GM19238 (cell line): Measurements from ENCODE around the gene RGS7.
"Not testable (repeated sequence)": the region's sequence is repeated elsewhere in the genome, so short reads cannot be mapped to it uniquely, and the experiment has no call there.

Source experiments
- DNase-seq: peaks from one replicate; pipeline ENCODE4 v3.0.0; 2011; ENCODE audit warnings: low spot score; ENCODE audit not compliant: insufficient read length

RGS7 gene

GRCh38 chr1:240927821-240928220 is 429.2 kb downstream of the RGS7 start:
- no peak for DNase-seq

GRCh38 chr1:240925273-240925672 is 431.7 kb downstream of the RGS7 start:
- DNase-seq, result no peak

GRCh38 chr1:240917976-240918375 is 439.0 kb downstream of the RGS7 start:
- DNase-seq, result no peak

GRCh38 chr1:240914506-240914905 is 442.5 kb downstream of the RGS7 start:
- DNase-seq, result no peak

GRCh38 chr1:240912821-240913220 is 444.2 kb downstream of the RGS7 start:
- DNase-seq, result no peak

GRCh38 chr1:240909701-240910457 is 447.1 kb downstream of the RGS7 start:
- no peak for DNase-seq

GRCh38 chr1:240906477-240906876 is 450.5 kb downstream of the RGS7 start:
- DNase-seq, result no peak

- DNase-seq, result no peak
These were observed 451.7 kb downstream of the RGS7 start for GRCh38 chr1:240905225-240905765.

GRCh38 chr1:240895424-240895823 is 461.6 kb downstream of the RGS7 start:
- DNase-seq, result not testable (repeated sequence)

GRCh38 chr1:240888787-240889048 is 468.3 kb downstream of the RGS7 start:
- DNase-seq, result no peak

GRCh38 chr1:240888039-240888786 is 468.8 kb downstream of the RGS7 start:
- DNase-seq, result peak; percentile 2

- no peak for DNase-seq
These were observed 473.5 kb downstream of the RGS7 start for GRCh38 chr1:240883490-240883889.

- not testable (repeated sequence) for DNase-seq
These were observed 474.2 kb downstream of the RGS7 start for GRCh38 chr1:240882656-240883308.

- no peak for DNase-seq
These were observed 478.4 kb downstream of the RGS7 start for GRCh38 chr1:240878631-240879030.

- no peak for DNase-seq
These were observed 479.4 kb downstream of the RGS7 start for GRCh38 chr1:240877605-240878004.

GRCh38 chr1:240876071-240876470 is 480.9 kb downstream of the RGS7 start:
- no peak for DNase-seq

- DNase-seq, result no peak
These were observed 487.9 kb downstream of the RGS7 start for GRCh38 chr1:240869071-240869470.

- DNase-seq, result no peak
These were observed 490.3 kb downstream of the RGS7 start for GRCh38 chr1:240866724-240867123.

- DNase-seq, result no peak
These were observed 497.0 kb downstream of the RGS7 start for GRCh38 chr1:240860023-240860422.

GRCh38 chr1:240854367-240854766 is 502.6 kb downstream of the RGS7 start:
- no peak for DNase-seq

GRCh38 chr1:240847325-240847724 is 509.7 kb downstream of the RGS7 start:
- DNase-seq, result no peak

- no peak for DNase-seq
These were observed 512.5 kb downstream of the RGS7 start for GRCh38 chr1:240844486-240844885.
